Natural killer cell treated with Interleukin-12 subunit alpha and Interleukin-12 subunit beta and Interleukin-15 and Interleukin-18, amount 100 ng/mL, for 72 hours (primary cell): ENCODE measurements around the gene GALC. TPM values are rescaled to one million over a fixed set of nuclear protein-coding genes. Genes with fewer than 3 reads are reported as not detected.

Experiments
- ATAC-seq, 2 donors: fragments of 150-1000 bp; cut with Tn5 transposase in 1 of 2; sonication (Bioruptor Pico), chemical (Tn5 transposase) in 1 of 2; 2 replicates each; pipeline ENCODE4 v1.10.0; 2021
- DNase-seq: peaks from one replicate; pipeline ENCODE4 v3.0.0; 2022; ENCODE audit warnings: low spot score
- H3K27ac Mint-ChIP-seq, 2 donors: 1 replicate in 1 of 2; 2 replicates in 1 of 2; pipeline ENCODE4 v1.8.0; 2022; ENCODE audit warnings: mixed read lengths in 2 of 2, mild to moderate bottlenecking in 1 of 2, moderate library complexity in 1 of 2
- H3K27me3 Mint-ChIP-seq, 2 donors: 1 replicate in 1 of 2; 2 replicates in 1 of 2; pipeline ENCODE4 v1.8.0; 2022; ENCODE audit warnings: mixed read lengths in 2 of 2
- H3K36me3 Mint-ChIP-seq: one replicate; pipeline ENCODE4 v1.8.0; 2022; ENCODE audit warnings: mixed read lengths
- H3K4me1 Mint-ChIP-seq, 2 donors: 1 replicate in 1 of 2; 2 replicates in 1 of 2; pipeline ENCODE4 v1.8.0; 2022; ENCODE audit warnings: low read depth in 2 of 2, mixed read lengths in 2 of 2, mild to moderate bottlenecking in 1 of 2
- H3K4me3 Mint-ChIP-seq: one replicate; pipeline ENCODE4 v1.8.0; 2022; ENCODE audit warnings: mixed read lengths
- H3K9me3 Mint-ChIP-seq: 2 replicates; pipeline ENCODE4 v1.8.0; 2022; ENCODE audit warnings: mixed read lengths
- total RNA-seq, 2 donors: library from RNA; stranded (reverse); gene quantifications; one replicate each; pipeline ENCODE4 v1.2.3, GENCODE V29; 2022

Gene GALC
- total RNA-seq, 2 donors from 2014 or later, result 25.1 to 27.0 TPM

- Mint-ChIP-seq H3K9me3 (peaks cover 7% of the 10 kb centered on the region), H3K27ac (peak overlapping the region; percentile 69 to 77), H3K27me3 (no peaks in the 10 kb centered on the region), H3K4me1 (peaks cover 54 to 69% of the 10 kb centered on the region in 2 donors), H3K36me3 (peaks cover 27% of the 10 kb centered on the region), H3K4me3 (peak overlapping the region; percentile 36)
- peak in 1 of 2 donors; percentile 43 for ATAC-seq
- DNase-seq, result no peak
These were observed 30.7 kb upstream of the GALC start for GRCh38 chr14:88023658-88024187.

- Mint-ChIP-seq H3K9me3 (no peaks in the 10 kb centered on the region), H3K4me1 (peaks cover 51 to 69% of the 10 kb centered on the region in 2 donors), H3K27ac (peak overlapping the region in 1 of 2 donors; percentile 87), H3K4me3 (no peak overlapping the region), H3K27me3 (no peaks in the 10 kb centered on the region), H3K36me3 (peaks cover 48% of the 10 kb centered on the region)
- ATAC-seq, result no peak
- DNase-seq, result no peak
These were observed 24.6 kb upstream of the GALC start for GRCh38 chr14:88017535-88017934.

GRCh38 chr14:88016768-88017167 lies 23.8 kb upstream of the GALC start:
- Mint-ChIP-seq H3K9me3 (no peaks in the 10 kb centered on the region), H3K27me3 (no peaks in the 10 kb centered on the region), H3K4me1 (peaks cover 56 to 70% of the 10 kb centered on the region in 2 donors), H3K27ac (peak overlapping the region; percentile 54 to 87), H3K4me3 (no peak overlapping the region), H3K36me3 (peaks cover 56% of the 10 kb centered on the region)
- no peak for DNase-seq
- ATAC-seq, result no peak

GRCh38 chr14:88013750-88014349 lies 20.9 kb upstream of the GALC start:
- peaks cover 63% of the 10 kb centered on the region for H3K36me3 Mint-ChIP-seq
- H3K27me3 Mint-ChIP-seq, result no peaks in the 10 kb centered on the region
- H3K27ac Mint-ChIP-seq, result peak overlapping the region; percentile 96 to 97
- peak overlapping the region; percentile 72 for H3K4me3 Mint-ChIP-seq
- ATAC-seq (peak; percentile 82 to 83), DNase-seq (peak; percentile 70)
- H3K9me3 Mint-ChIP-seq, result no peaks in the 10 kb centered on the region
- H3K4me1 Mint-ChIP-seq, result peaks cover 64 to 75% of the 10 kb centered on the region in 2 donors

GRCh38 chr14:88012495-88012894 lies 19.5 kb upstream of the GALC start:
- Mint-ChIP-seq H3K36me3 (peaks cover 63% of the 10 kb centered on the region), H3K27ac (peak overlapping the region; percentile 96 to 97), H3K27me3 (no peaks in the 10 kb centered on the region), H3K4me3 (peak overlapping the region; percentile 100), H3K4me1 (peaks cover 63 to 77% of the 10 kb centered on the region in 2 donors), H3K9me3 (no peaks in the 10 kb centered on the region)
- no peak for ATAC-seq
- DNase-seq, result no peak

- Mint-ChIP-seq H3K4me3 (peak overlapping the region; percentile 100), H3K27me3 (no peaks in the 10 kb centered on the region), H3K9me3 (no peaks in the 10 kb centered on the region), H3K27ac (peak overlapping the region; percentile 96 to 97), H3K36me3 (peaks cover 63% of the 10 kb centered on the region), H3K4me1 (peaks cover 58 to 67% of the 10 kb centered on the region in 2 donors)
- DNase-seq, result no peak
- ATAC-seq, result no peak
These were observed 17.3 kb upstream of the GALC start for GRCh38 chr14:88010331-88010730.

GRCh38 chr14:88009486-88009885 lies 16.5 kb upstream of the GALC start:
- DNase-seq (no peak), ATAC-seq (no peak)
- H3K4me1 Mint-ChIP-seq, result peaks cover 60 to 73% of the 10 kb centered on the region in 2 donors
- H3K4me3 Mint-ChIP-seq, result peak overlapping the region; percentile 100
- peak overlapping the region; percentile 96 to 97 for H3K27ac Mint-ChIP-seq
- H3K9me3 Mint-ChIP-seq, result no peaks in the 10 kb centered on the region
- H3K36me3 Mint-ChIP-seq, result peaks cover 69% of the 10 kb centered on the region
- no peaks in the 10 kb centered on the region for H3K27me3 Mint-ChIP-seq

GRCh38 chr14:88008039-88008742 lies 15.2 kb upstream of the GALC start:
- H3K4me1 Mint-ChIP-seq, result peaks cover 54 to 68% of the 10 kb centered on the region in 2 donors
- no peak for ATAC-seq
- H3K4me3 Mint-ChIP-seq, result peak overlapping the region; percentile 100
- H3K9me3 Mint-ChIP-seq, result no peaks in the 10 kb centered on the region
- peaks cover 63% of the 10 kb centered on the region for H3K36me3 Mint-ChIP-seq
- no peak for DNase-seq
- H3K27ac Mint-ChIP-seq, result peak overlapping the region; percentile 96 to 97
- H3K27me3 Mint-ChIP-seq, result no peaks in the 10 kb centered on the region

- H3K27me3 Mint-ChIP-seq, result no peaks in the 10 kb centered on the region
- ATAC-seq (no peak), DNase-seq (no peak)
- H3K36me3 Mint-ChIP-seq, result peaks cover 61% of the 10 kb centered on the region
- peak overlapping the region; percentile 96 to 97 for H3K27ac Mint-ChIP-seq
- no peaks in the 10 kb centered on the region for H3K9me3 Mint-ChIP-seq
- peak overlapping the region; percentile 100 for H3K4me3 Mint-ChIP-seq
- H3K4me1 Mint-ChIP-seq, result peaks cover 57 to 72% of the 10 kb centered on the region in 2 donors
These were observed 14.6 kb upstream of the GALC start for GRCh38 chr14:88007608-88008007.

- Mint-ChIP-seq H3K4me3 (peak overlapping the region; percentile 100), H3K27me3 (no peaks in the 10 kb centered on the region), H3K36me3 (peaks cover 53% of the 10 kb centered on the region), H3K27ac (peak overlapping the region; percentile 96 to 97), H3K9me3 (no peaks in the 10 kb centered on the region), H3K4me1 (peaks cover 53 to 69% of the 10 kb centered on the region in 2 donors)
- DNase-seq, result peak; percentile 87
- peak; percentile 95 to 96 for ATAC-seq
These were observed 13.2 kb upstream of the GALC start for GRCh38 chr14:88005978-88006851.

GRCh38 chr14:88005050-88005481 lies 12.1 kb upstream of the GALC start, which contains the start of gene GPR65:
Gene GPR65, plus strand, starts transcription at chr14:88005135. Its CDS starts 5,713 bp downstream, at chr14:88010848.
- no peak for DNase-seq
- Mint-ChIP-seq H3K36me3 (peaks cover 41% of the 10 kb centered on the region), H3K27me3 (no peaks in the 10 kb centered on the region), H3K9me3 (no peaks in the 10 kb centered on the region), H3K27ac (peak within 1 kb of the TSS; percentile 96 to 97), H3K4me1 (peaks cover 52 to 69% of the 10 kb centered on the region in 2 donors), H3K4me3 (peak within 1 kb of the TSS; percentile 100)
- peak; percentile 71 to 73 for ATAC-seq

- Mint-ChIP-seq H3K4me1 (peaks cover 53 to 71% of the 10 kb centered on the region in 2 donors), H3K27ac (peak overlapping the region; percentile 96 to 97), H3K9me3 (no peaks in the 10 kb centered on the region), H3K4me3 (peak overlapping the region; percentile 100), H3K27me3 (no peaks in the 10 kb centered on the region), H3K36me3 (peaks cover 39% of the 10 kb centered on the region)
- DNase-seq (no peak), ATAC-seq (no peak)
These were observed 11.6 kb upstream of the GALC start for GRCh38 chr14:88004506-88005036.

GRCh38 chr14:88003425-88003824 lies 10.4 kb upstream of the GALC start:
- H3K4me1 Mint-ChIP-seq, result peaks cover 53 to 71% of the 10 kb centered on the region in 2 donors
- H3K4me3 Mint-ChIP-seq, result peak overlapping the region; percentile 80
- DNase-seq (no peak), ATAC-seq (no peak)
- H3K36me3 Mint-ChIP-seq, result peaks cover 35% of the 10 kb centered on the region
- peak overlapping the region; percentile 96 to 97 for H3K27ac Mint-ChIP-seq
- no peaks in the 10 kb centered on the region for H3K27me3 Mint-ChIP-seq
- H3K9me3 Mint-ChIP-seq, result no peaks in the 10 kb centered on the region
